Measurements from ENCODE around the gene KANK4. TPM values are rescaled to one million over a fixed set of nuclear protein-coding genes. Genes with fewer than 3 reads are reported as not detected.

KANK4 gene
- total RNA-seq, 1 experiment from 2014 or later: 21.5 TPM

- DNase-seq: no peak
- Histone ChIP-seq H3K4me1 (0 out of 2 replicates have a peak, but pooled peaks cover 3% of the 10 kb centered on the region), H3K36me3 (ENCODE audit: control insufficient read depth, insufficient read depth, low read length) (no peaks in the 10 kb centered on the region; the same call in 1 of the 2 replicates), H3K4me3 (ENCODE audit: low read depth, low read length) (no peak overlapping the region), H3K9me3 (no peaks in the 10 kb centered on the region), H3K27me3 (replicated peaks; ENCODE audit: control insufficient read depth, insufficient read depth, low read length) (no peaks in the 10 kb centered on the region)
- intact Hi-C loops (cut with micrococcal nuclease; ENCODE audit: unreplicated experiment): no loop called here
- Mint-ChIP-seq H3K9me3 (ENCODE audit: unreplicated experiment) (no peaks in the 10 kb centered on the region), H3K4me1 (ENCODE audit: low read depth, unreplicated experiment) (peaks cover 31% of the 10 kb centered on the region), H3K36me3 (ENCODE audit: insufficient read depth, unreplicated experiment) (peaks cover 21% of the 10 kb centered on the region), H3K27ac (ENCODE audit: unreplicated experiment) (no peak overlapping the region), H3K4me3 (ENCODE audit: unreplicated experiment) (no peak overlapping the region), H3K27me3 (ENCODE audit: insufficient read depth, unreplicated experiment) (no peaks in the 10 kb centered on the region)
- POLR2A ChIA-PET: no interaction called here
- CTCF ChIA-PET: no interaction called here
- BruUV-seq (replicated peaks): no TSS peak
- TF ChIP-seq CTCF (IDR thresholded peaks at IDR 0.05; ENCODE audit: insufficient read depth in 1 of 2, low read depth in 1 of 2, low read length in 1 of 2, severe bottlenecking in 1 of 2, unreplicated experiment in 1 of 2): no peak
Measured at GRCh38 chr1:62309906-62310305, 9.3 kb downstream of the KANK4 start.

GRCh38 chr1:62308606-62309005, 10.6 kb downstream of the KANK4 start:
- no TSS peak for BruUV-seq (replicated peaks)
- no peak for DNase-seq
- no peaks in the 10 kb centered on the region for H3K27me3 ChIP-seq (replicated peaks; ENCODE audit: control insufficient read depth, insufficient read depth, low read length)
- POLR2A ChIA-PET: no interaction called here
- Mint-ChIP-seq H3K4me1 (ENCODE audit: low read depth, unreplicated experiment) (peaks cover 31% of the 10 kb centered on the region), H3K36me3 (ENCODE audit: insufficient read depth, unreplicated experiment) (peaks cover 21% of the 10 kb centered on the region), H3K27me3 (ENCODE audit: insufficient read depth, unreplicated experiment) (no peaks in the 10 kb centered on the region), H3K27ac (ENCODE audit: unreplicated experiment) (no peak overlapping the region), H3K9me3 (ENCODE audit: unreplicated experiment) (no peaks in the 10 kb centered on the region), H3K4me3 (ENCODE audit: unreplicated experiment) (no peak overlapping the region)
- H3K9me3 ChIP-seq: no peaks in the 10 kb centered on the region
- no peaks in the 10 kb centered on the region; the same call in 1 of the 2 replicates for H3K36me3 ChIP-seq (ENCODE audit: control insufficient read depth, insufficient read depth, low read length)
- no peak overlapping the region for H3K4me3 ChIP-seq (ENCODE audit: low read depth, low read length)
- no peak for TF ChIP-seq CTCF (IDR thresholded peaks at IDR 0.05; ENCODE audit: insufficient read depth in 1 of 2, low read depth in 1 of 2, low read length in 1 of 2, severe bottlenecking in 1 of 2, unreplicated experiment in 1 of 2)
- intact Hi-C loops (cut with micrococcal nuclease; ENCODE audit: unreplicated experiment): no loop called here
- H3K4me1 ChIP-seq: 0 out of 2 replicates have a peak, but pooled peaks cover 3% of the 10 kb centered on the region
- CTCF ChIA-PET: no interaction called here

GRCh38 chr1:62307895-62308492, 11.2 kb downstream of the KANK4 start:
- Histone ChIP-seq H3K27me3 (replicated peaks; ENCODE audit: control insufficient read depth, insufficient read depth, low read length) (no peaks in the 10 kb centered on the region), H3K4me3 (ENCODE audit: low read depth, low read length) (no peak overlapping the region), H3K36me3 (ENCODE audit: control insufficient read depth, insufficient read depth, low read length) (no peaks in the 10 kb centered on the region; the same call in 1 of the 2 replicates), H3K9me3 (no peaks in the 10 kb centered on the region), H3K4me1 (0 out of 2 replicates have a peak, but pooled peaks cover 3% of the 10 kb centered on the region)
- peak overlapping the region; percentile 6 for H3K4me3 Mint-ChIP-seq (ENCODE audit: unreplicated experiment)
- DNase-seq: peak; percentile 33 to 80
- H3K27ac Mint-ChIP-seq (ENCODE audit: unreplicated experiment): peak overlapping the region; percentile 72
- no TSS peak for BruUV-seq (replicated peaks)
- peaks cover 30% of the 10 kb centered on the region for H3K4me1 Mint-ChIP-seq (ENCODE audit: low read depth, unreplicated experiment)
- no peak for TF ChIP-seq CTCF (IDR thresholded peaks at IDR 0.05; ENCODE audit: insufficient read depth in 1 of 2, low read depth in 1 of 2, low read length in 1 of 2, severe bottlenecking in 1 of 2, unreplicated experiment in 1 of 2)
- no peaks in the 10 kb centered on the region for H3K9me3 Mint-ChIP-seq (ENCODE audit: unreplicated experiment)
- H3K27me3 Mint-ChIP-seq (ENCODE audit: insufficient read depth, unreplicated experiment): no peaks in the 10 kb centered on the region
- intact Hi-C loops (cut with micrococcal nuclease; ENCODE audit: unreplicated experiment): no loop called here
- ChIA-PET POLR2A (interaction anchor here (0.5 kb wide), 1 partner anchor 77 kb away, joined by 3 read pairs; no protein-coding TSS in a partner anchor), CTCF (interaction anchor here (0.6 kb wide), 1 partner anchor 78 kb away, joined by 4 read pairs; no protein-coding TSS in a partner anchor)
- H3K36me3 Mint-ChIP-seq (ENCODE audit: insufficient read depth, unreplicated experiment): peaks cover 21% of the 10 kb centered on the region
